GM19468 (cell line): Measurements from ENCODE around the gene SRSF4.

Experiments used
- ATAC-seq: cut with Tn5 transposase; IDR thresholded peaks from one replicate; pipeline ENCODE4 v1.9.1; 2021; ENCODE audit warnings: mild to moderate bottlenecking, moderate library complexity, moderate number of reproducible peaks; ENCODE audit not compliant: unreplicated experiment; ENCODE audit errors: extremely low read depth

Gene SRSF4

GRCh38 chr1:29201595-29202051 lies 19.9 kb upstream of the SRSF4 start:
- ATAC-seq = no peak

GRCh38 chr1:29200906-29201594 lies 19.4 kb upstream of the SRSF4 start:
- ATAC-seq = no peak

- no peak for ATAC-seq
Observed at GRCh38 chr1:29197993-29198392, 16.3 kb upstream of the SRSF4 start.

GRCh38 chr1:29197590-29197924 lies 15.9 kb upstream of the SRSF4 start:
- no peak for ATAC-seq

GRCh38 chr1:29196863-29197589 lies 15.3 kb upstream of the SRSF4 start:
- no peak for ATAC-seq

GRCh38 chr1:29195881-29196291 lies 14.2 kb upstream of the SRSF4 start:
- ATAC-seq = no peak

GRCh38 chr1:29193879-29194455 lies 12.3 kb upstream of the SRSF4 start:
- ATAC-seq = no peak

GRCh38 chr1:29190718-29191117 lies 9.0 kb upstream of the SRSF4 start:
- no peak for ATAC-seq

GRCh38 chr1:29186707-29187106 lies 5.0 kb upstream of the SRSF4 start:
- ATAC-seq = no peak

- no peak for ATAC-seq
Observed at GRCh38 chr1:29186252-29186651, 4.6 kb upstream of the SRSF4 start.

- no peak for ATAC-seq
Observed at GRCh38 chr1:29183287-29183686, 1.6 kb upstream of the SRSF4 start.

- ATAC-seq = no peak
Observed at GRCh38 chr1:29180497-29181412, 945 bp downstream of the SRSF4 start.

GRCh38 chr1:29179641-29180184 lies 2.0 kb downstream of the SRSF4 start:
- ATAC-seq = no peak

- ATAC-seq = no peak
Observed at GRCh38 chr1:29177022-29177705, 4.5 kb downstream of the SRSF4 start.

GRCh38 chr1:29176576-29176975 lies 5.1 kb downstream of the SRSF4 start:
- no peak for ATAC-seq

- ATAC-seq = no peak
Observed at GRCh38 chr1:29172415-29172939, 9.2 kb downstream of the SRSF4 start.

GRCh38 chr1:29171521-29171920 lies 10.2 kb downstream of the SRSF4 start:
- ATAC-seq = no peak

GRCh38 chr1:29171089-29171488 lies 10.6 kb downstream of the SRSF4 start:
- no peak for ATAC-seq

GRCh38 chr1:29169976-29170375 lies 11.7 kb downstream of the SRSF4 start:
- ATAC-seq = no peak
